ENCODE results near the gene TNNC1. TPM values are rescaled to one million over a fixed set of nuclear protein-coding genes. Genes with fewer than 3 reads are reported as not detected.
A peak's percentile ranks its signal among the peaks of the same experiment; 100 is the strongest.

Gene TNNC1
- total RNA-seq, 1 donor from 2014 or later: 5.7 TPM

DNA sequence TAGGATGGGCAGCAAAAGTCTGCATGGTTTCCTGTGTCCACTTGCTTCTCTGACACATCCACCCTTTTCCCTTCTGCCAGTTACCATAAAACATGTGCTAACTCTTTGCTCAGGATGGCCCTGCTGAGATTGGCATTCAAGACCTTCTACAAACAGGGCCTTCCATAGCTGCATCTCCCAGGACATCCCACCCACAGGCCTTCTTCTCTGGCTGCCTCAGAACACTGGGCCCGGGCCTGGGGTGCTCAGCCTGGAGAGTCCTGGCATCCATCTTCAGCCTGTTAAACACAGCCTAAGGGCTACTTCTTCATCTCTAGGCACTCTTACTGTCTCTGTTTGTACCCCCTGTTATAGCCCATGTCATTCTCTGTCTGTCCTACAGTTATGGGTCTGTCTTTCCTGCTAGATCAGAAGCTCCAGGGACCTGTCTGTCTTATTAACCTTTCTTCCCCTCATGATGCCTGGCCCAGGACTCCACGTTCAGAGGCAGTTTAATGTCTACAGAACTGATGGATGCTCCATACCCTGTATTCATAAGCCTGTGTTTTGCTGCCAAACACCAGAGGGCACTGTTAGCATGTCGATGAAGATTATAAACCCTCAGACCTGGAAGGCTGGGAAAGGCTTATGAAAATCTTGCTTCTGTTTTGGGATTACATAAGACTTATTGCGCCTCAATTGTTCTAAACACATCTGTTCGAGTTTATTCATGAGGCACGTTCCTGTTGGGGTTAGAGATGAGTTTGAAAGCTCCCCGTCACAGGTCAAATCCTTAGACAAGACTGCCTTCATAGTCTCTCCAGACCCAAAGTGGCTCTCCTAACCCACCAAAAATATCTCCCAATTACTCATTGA, 25.5 kb downstream of the TNNC1 start:
- peak; percentile 67 for TF ChIP-seq CTCF (IDR thresholded peaks at IDR 0.05; ENCODE audit: insufficient read depth, low read length, poor library complexity, severe bottlenecking)
- no peaks in the 10 kb centered on the region for H3K36me3 ChIP-seq (ENCODE audit: control insufficient read depth, insufficient read depth, low read length)
- DNase-seq (ENCODE audit: low read depth): peak; percentile 38

GRCh38 chr3:52423173-52423572, 30.7 kb downstream of the TNNC1 start:
- no peaks in the 10 kb centered on the region for H3K36me3 ChIP-seq (ENCODE audit: control insufficient read depth, insufficient read depth, low read length)
- no peak for DNase-seq (ENCODE audit: low read depth)
- no peaks in the 10 kb centered on the region for H3K27me3 ChIP-seq (ENCODE audit: control insufficient read depth, insufficient read depth, low read length)
- no peak overlapping the region for H3K4me3 ChIP-seq (ENCODE audit: low read depth, low read length)
- TF ChIP-seq CTCF (IDR thresholded peaks at IDR 0.05; ENCODE audit: insufficient read depth, low read length, poor library complexity, severe bottlenecking): no peak

More for the DNA sequence above, 25.5 kb downstream of the TNNC1 start:
- Histone ChIP-seq H3K4me3 (ENCODE audit: low read depth, low read length) (no peak overlapping the region), H3K27me3 (ENCODE audit: control insufficient read depth, insufficient read depth, low read length) (peaks cover 3% of the 10 kb centered on the region)

DNA sequence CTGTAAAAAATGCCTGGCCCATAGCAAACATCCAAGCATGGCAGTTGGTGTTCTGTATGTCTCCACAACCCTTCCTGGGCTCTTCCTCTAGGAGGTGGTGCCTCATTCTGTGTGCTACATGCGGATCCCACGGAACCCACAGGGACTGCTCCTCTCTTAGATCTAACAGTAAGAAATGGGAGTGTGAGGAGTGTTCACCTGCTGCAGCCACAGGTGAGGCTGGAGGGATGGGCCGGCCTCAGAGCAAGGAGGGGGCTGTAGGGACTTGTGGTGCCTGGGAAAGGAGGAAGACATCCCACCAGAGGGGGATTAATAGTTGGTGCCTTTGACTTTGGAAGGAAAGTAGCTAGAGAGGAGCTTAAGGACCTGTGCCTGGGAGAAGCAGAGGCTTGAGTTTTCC, 31.2 kb downstream of the TNNC1 start:
- H3K4me3 ChIP-seq (ENCODE audit: low read depth, low read length): no peak overlapping the region
- no peak for TF ChIP-seq CTCF (IDR thresholded peaks at IDR 0.05; ENCODE audit: insufficient read depth, low read length, poor library complexity, severe bottlenecking)
- no peaks in the 10 kb centered on the region for H3K27me3 ChIP-seq (ENCODE audit: control insufficient read depth, insufficient read depth, low read length)
- DNase-seq (ENCODE audit: low read depth): no peak
- H3K36me3 ChIP-seq (ENCODE audit: control insufficient read depth, insufficient read depth, low read length): no peaks in the 10 kb centered on the region

- TF ChIP-seq CTCF (IDR thresholded peaks at IDR 0.05; ENCODE audit: insufficient read depth, low read length, poor library complexity, severe bottlenecking): no peak
- Histone ChIP-seq H3K27me3 (ENCODE audit: control insufficient read depth, insufficient read depth, low read length) (no peaks in the 10 kb centered on the region), H3K36me3 (ENCODE audit: control insufficient read depth, insufficient read depth, low read length) (no peaks in the 10 kb centered on the region), H3K4me3 (ENCODE audit: low read depth, low read length) (no peak overlapping the region)
- no peak for DNase-seq (ENCODE audit: low read depth)
Observed at GRCh38 chr3:52420388-52420787, 33.5 kb downstream of the TNNC1 start.

- TF ChIP-seq CTCF (IDR thresholded peaks at IDR 0.05; ENCODE audit: insufficient read depth, low read length, poor library complexity, severe bottlenecking): no peak
- DNase-seq (ENCODE audit: low read depth): no peak
- no peaks in the 10 kb centered on the region for H3K36me3 ChIP-seq (ENCODE audit: control insufficient read depth, insufficient read depth, low read length)
Observed at GRCh38 chr3:52415800-52416199, 38.0 kb downstream of the TNNC1 start.

GRCh38 chr3:52408466-52408865, 45.4 kb downstream of the TNNC1 start:
- H3K27me3 ChIP-seq (ENCODE audit: control insufficient read depth, insufficient read depth, low read length): no peaks in the 10 kb centered on the region
- no peak for DNase-seq (ENCODE audit: low read depth)
- H3K36me3 ChIP-seq (ENCODE audit: control insufficient read depth, insufficient read depth, low read length): peaks cover 6% of the 10 kb centered on the region
- TF ChIP-seq CTCF (IDR thresholded peaks at IDR 0.05; ENCODE audit: insufficient read depth, low read length, poor library complexity, severe bottlenecking): no peak
- H3K4me3 ChIP-seq (ENCODE audit: low read depth, low read length): no peak overlapping the region

More at GRCh38 chr3:52415800-52416199, 38.0 kb downstream of the TNNC1 start:
- no peaks in the 10 kb centered on the region for H3K27me3 ChIP-seq (ENCODE audit: control insufficient read depth, insufficient read depth, low read length)
- H3K4me3 ChIP-seq (ENCODE audit: low read depth, low read length): no peak overlapping the region

Data from kidney epithelial cell (primary cell).